ENCODE measurements around the gene NDUFB4.
"Not testable (repeated sequence)": the region's sequence is repeated elsewhere in the genome, so short reads cannot be mapped to it uniquely, and the experiment has no call there.

The NDUFB4 gene

GRCh38 chr3:120615847-120616609 is 19.9 kb downstream of the NDUFB4 start:
- no peak for TF ChIP-seq CTCF (IDR thresholded peaks at IDR 0.05; ENCODE audit: low read depth, low read length, missing control alignments)
- no peak for DNase-seq (ENCODE audit: low read depth)
- no peak overlapping the region for H3K4me3 ChIP-seq (ENCODE audit: low read depth, low read length)
- in situ Hi-C loops (cut with HindIII; ENCODE audit: low sequenced_read_pairs): no loop called here

GRCh38 chr3:120616745-120617144 is 20.6 kb downstream of the NDUFB4 start:
- in situ Hi-C loops (cut with HindIII; ENCODE audit: low sequenced_read_pairs); H3K4me3 ChIP-seq (ENCODE audit: low read depth, low read length); DNase-seq (ENCODE audit: low read depth): not testable (repeated sequence)

- no peak overlapping the region for H3K4me3 ChIP-seq (ENCODE audit: low read depth, low read length)
- in situ Hi-C loops (cut with HindIII; ENCODE audit: low sequenced_read_pairs): no loop called here
- TF ChIP-seq CTCF (IDR thresholded peaks at IDR 0.05; ENCODE audit: low read depth, low read length, missing control alignments): no peak
- DNase-seq (ENCODE audit: low read depth): no peak
Measured at GRCh38 chr3:120622457-120622856, 26.3 kb downstream of the NDUFB4 start.

GRCh38 chr3:120622870-120623726 is 27.0 kb downstream of the NDUFB4 start:
- DNase-seq (ENCODE audit: low read depth): no peak
- H3K4me3 ChIP-seq (ENCODE audit: low read depth, low read length): no peak overlapping the region
- in situ Hi-C loops (cut with HindIII; ENCODE audit: low sequenced_read_pairs): no loop called here
- TF ChIP-seq CTCF (IDR thresholded peaks at IDR 0.05; ENCODE audit: low read depth, low read length, missing control alignments): no peak

GRCh38 chr3:120623727-120624093 is 27.6 kb downstream of the NDUFB4 start:
- DNase-seq (ENCODE audit: low read depth): no peak
- no peak for TF ChIP-seq CTCF (IDR thresholded peaks at IDR 0.05; ENCODE audit: low read depth, low read length, missing control alignments)
- in situ Hi-C loops (cut with HindIII; ENCODE audit: low sequenced_read_pairs): no loop called here

GRCh38 chr3:120625159-120625586 is 29.0 kb downstream of the NDUFB4 start:
- no peak for TF ChIP-seq CTCF (IDR thresholded peaks at IDR 0.05; ENCODE audit: low read depth, low read length, missing control alignments)
- in situ Hi-C loops (cut with HindIII; ENCODE audit: low sequenced_read_pairs): no loop called here
- DNase-seq (ENCODE audit: low read depth): no peak
- no peak overlapping the region for H3K4me3 ChIP-seq (ENCODE audit: low read depth, low read length)

More at GRCh38 chr3:120623727-120624093, 27.6 kb downstream of the NDUFB4 start:
- H3K4me3 ChIP-seq (ENCODE audit: low read depth, low read length): no peak overlapping the region

- in situ Hi-C loops (cut with HindIII; ENCODE audit: low sequenced_read_pairs): no loop called here
- no peak for DNase-seq (ENCODE audit: low read depth)
- H3K4me3 ChIP-seq (ENCODE audit: low read depth, low read length): no peak overlapping the region
Measured at GRCh38 chr3:120634539-120634938, 38.4 kb downstream of the NDUFB4 start.

More at GRCh38 chr3:120634539-120634938, 38.4 kb downstream of the NDUFB4 start:
- TF ChIP-seq CTCF (IDR thresholded peaks at IDR 0.05; ENCODE audit: low read depth, low read length, missing control alignments): no peak
